Activated T-cell treated with anti-CD3 and anti-CD28 coated beads for 4 hours (primary cell): Measurements from ENCODE around the gene KHK.
A peak's percentile ranks its signal among the peaks of the same experiment; 100 is the strongest.
"Not testable (repeated sequence)": the region's sequence is repeated elsewhere in the genome, so short reads cannot be mapped to it uniquely, and the experiment has no call there.

Experiments used
- DNase-seq: peaks from one replicate; pipeline ENCODE4 v3.0.0-alpha.2; 2020

The KHK gene

DNA sequence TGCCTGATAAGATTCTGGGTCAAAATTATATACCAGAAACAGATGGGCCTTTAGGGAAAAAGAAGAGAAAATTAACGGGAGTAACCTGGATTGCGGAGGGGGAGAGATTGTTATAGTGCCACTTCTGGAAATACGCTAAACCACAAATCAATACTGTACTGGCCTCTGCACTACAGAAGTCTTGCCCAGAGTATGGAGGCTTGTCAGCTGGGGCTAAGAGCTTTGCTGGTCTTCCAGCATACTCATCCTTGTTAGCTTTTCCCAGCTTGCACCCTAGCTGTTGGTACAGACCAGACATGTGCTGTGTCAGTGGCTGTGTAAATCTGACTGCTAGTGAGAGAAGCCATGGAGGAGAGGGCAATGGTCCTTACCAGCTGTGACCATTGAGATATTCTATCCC, 26.2 kb upstream of the KHK start:
- DNase-seq, result no peak

DNA sequence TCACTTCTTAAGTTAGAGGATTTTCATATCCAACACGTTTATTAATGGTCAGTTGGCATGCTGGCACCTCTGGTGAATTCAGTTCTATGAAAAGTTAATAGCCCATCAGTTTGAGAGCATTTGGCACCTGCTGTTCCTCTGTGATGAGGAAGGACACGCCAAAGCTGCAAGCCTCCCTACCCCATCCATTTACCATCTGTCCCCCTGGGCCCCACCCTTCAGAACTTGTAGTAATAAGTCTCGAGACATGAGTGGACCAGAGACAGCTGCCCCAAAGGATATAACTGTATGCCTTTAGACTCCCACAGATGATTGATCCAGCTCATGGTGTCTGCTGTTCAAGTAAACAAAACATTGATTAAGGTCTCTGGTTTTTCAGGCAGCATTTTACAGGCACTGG, 21.4 kb upstream of the KHK start:
- no peak for DNase-seq

- DNase-seq, result no peak
Measured at GRCh38 chr2:27067385-27067784, 19.2 kb upstream of the KHK start.

- no peak for DNase-seq
Measured at GRCh38 chr2:27069436-27069835, 17.1 kb upstream of the KHK start.

DNA sequence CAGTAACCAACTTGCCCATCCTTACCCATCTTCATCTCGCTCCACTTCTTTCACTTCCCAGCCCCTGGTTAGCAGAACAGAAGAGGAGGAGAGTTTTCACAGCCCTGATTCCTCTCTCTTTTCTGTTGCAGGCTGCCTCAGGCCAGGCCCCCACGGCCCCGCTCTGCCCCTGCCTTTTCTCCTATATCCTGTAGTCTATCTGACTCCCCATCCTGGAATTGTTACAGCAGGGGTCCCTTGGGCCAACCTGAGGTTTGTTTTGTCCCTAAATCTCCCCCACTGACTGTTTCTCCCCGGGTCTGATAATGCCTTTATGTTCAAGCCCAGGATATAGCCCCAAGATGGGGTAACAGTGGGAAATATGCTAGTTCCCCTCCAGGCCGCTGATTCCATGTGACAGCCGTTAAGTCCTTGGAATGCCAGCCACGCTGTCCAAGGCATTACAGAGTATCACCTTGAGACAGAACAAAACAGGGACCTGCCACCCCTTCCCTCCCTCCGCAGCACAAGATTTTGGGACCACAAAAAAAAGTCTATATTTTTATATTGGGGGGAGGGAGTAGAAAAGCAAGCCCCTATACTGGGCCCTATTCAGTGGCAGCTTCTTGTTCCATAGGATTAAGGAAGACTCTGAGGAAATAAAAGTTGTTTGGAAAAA, 16.5 kb upstream of the KHK start:
- no peak for DNase-seq

DNA sequence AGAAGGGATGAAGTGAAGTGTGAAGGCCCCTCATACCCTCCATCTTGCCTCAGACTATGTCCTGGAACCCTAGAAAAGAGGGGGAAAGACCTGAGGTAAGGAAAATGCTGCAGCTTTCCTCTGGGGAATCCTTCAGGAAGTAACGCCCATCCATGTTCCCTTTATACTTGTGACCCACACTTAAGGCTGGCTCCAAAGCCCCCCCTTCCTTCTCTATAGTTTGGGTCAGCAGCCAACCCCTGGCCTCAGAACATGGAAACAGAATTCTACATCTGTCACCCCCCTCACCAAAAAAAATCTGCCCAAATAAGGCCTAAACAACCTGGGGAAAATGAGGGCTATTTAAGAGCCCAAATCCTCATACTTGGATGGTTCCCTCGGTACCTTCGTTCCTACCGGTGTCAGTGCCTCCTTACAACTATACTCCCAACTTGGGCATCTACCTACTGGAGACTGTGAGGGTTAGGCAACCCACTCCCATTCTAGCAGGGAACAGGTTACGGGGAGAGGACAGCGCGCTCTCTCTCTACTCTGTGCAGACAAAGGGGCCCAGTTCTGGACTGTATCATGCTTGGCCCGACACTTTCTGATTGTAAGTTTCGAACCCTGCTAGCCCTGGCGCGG, 15.8 kb upstream of the KHK start:
- DNase-seq, result no peak

- peak; percentile 79 for DNase-seq
Measured at GRCh38 chr2:27071277-27071989, 15.1 kb upstream of the KHK start, which contains the start of gene OST4. Gene OST4 (minus strand): TSS chr2:27071654.

- peak; percentile 22 for DNase-seq
Measured at GRCh38 chr2:27071990-27072830, 14.4 kb upstream of the KHK start.

DNA sequence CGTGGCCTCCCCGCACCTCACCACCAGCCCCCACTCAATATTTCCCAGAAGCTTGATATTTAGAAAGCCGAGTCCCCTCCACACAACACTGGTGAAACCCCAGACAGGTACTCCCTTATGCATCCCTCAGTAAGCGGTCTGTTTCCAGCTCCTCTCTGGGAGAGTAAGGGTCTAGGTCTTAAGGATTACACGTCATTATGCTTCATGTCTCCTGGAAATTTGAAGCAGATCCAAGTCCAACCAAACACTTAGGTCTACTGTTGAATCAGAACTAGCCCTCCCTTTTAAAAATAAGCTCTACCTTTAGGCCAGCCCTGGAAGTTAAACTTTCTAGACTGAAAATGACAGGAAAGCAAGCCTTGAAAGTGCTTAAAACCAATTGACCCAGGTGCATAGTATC, 13.7 kb upstream of the KHK start:
- no peak for DNase-seq

DNA sequence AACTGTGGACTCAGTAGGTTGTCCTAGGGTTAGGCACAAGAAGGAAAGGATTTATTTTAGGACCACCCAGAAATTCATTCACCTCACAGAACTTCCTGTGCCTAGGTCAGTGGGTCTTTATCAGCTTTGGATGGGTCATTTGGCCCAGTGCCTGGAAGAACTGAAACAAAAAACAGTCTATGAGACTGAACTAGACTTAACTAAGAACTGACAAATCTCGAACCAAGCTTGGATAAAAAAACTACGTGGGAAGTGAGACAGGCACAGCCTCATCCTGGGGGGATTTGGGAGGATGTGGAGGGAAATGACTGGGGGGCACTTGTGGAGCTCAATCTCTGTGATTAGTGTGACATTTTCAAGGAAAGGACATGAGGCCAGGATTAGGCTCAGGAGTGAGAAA, 12.8 kb upstream of the KHK start:
- no peak for DNase-seq

DNA sequence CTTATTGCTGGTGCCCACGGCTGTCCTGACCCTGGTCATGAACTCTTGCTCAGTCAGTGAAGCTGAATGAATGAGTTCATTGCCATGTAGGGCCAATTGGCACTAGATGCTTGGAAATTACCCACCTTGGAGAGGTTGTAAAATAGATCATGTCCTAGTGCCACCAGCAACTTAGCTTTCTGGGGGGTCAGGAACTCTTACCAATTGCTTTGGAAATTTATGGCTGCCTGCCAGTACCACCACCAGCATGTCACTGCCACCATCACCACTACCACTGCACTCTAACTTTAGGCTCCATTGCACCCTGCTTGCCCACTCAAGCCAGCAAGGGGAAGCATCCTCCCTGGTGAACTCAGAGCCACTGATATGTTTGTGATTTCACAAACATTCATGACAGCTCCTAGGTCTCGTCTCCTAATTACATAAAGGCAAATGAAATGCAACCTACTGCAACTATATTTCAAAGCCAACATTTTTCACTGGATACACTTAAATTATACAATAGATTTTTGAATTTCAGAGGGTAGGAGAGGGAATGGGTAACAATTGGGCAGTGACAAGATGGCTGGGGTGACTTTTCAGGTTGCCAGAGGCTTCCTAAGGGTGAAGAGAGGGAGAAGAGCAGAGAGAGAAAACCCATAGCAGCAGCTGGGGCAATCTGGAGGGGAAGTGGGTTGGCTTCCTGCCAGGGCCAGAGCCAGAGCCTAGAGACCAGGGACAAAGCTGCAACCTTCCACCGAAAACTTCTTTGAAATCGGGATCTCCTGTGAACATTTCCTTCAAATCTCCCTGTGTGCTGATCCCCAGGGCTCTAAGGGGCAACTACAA, 11.6 kb upstream of the KHK start:
- DNase-seq, result peak; percentile 29

GRCh38 chr2:27075566-27075871, 11.1 kb upstream of the KHK start:
- not testable (repeated sequence) for DNase-seq

DNA sequence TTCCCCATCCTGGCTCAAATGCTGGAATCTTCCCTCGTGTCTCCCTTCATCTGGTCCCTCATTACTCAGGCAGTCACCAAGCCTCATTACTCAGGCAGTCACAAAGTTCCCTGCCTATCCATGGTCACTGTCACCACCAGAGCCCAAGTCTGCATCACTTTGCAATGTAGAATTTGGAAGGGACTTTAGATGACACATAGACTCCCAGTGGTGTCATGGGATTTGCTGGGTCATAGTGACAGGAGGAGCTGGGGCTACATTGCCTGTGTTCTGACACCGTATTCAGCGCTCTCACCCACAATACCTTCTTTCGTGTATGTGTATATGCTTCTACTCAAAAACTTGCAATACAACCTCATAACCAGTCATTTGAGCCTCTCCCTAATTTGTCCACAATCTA, 10.2 kb upstream of the KHK start:
- no peak for DNase-seq

- no peak for DNase-seq
Measured at GRCh38 chr2:27077231-27077630, 9.3 kb upstream of the KHK start.

GRCh38 chr2:27078267-27079194, 8.0 kb upstream of the KHK start, which contains the start of gene EMILIN1:
Gene EMILIN1 (plus strand): TSS chr2:27078615. CDS start chr2:27079066, 451 bp downstream.
- no peak for DNase-seq

GRCh38 chr2:27079233-27080139, 7.1 kb upstream of the KHK start:
- DNase-seq, result no peak

DNA sequence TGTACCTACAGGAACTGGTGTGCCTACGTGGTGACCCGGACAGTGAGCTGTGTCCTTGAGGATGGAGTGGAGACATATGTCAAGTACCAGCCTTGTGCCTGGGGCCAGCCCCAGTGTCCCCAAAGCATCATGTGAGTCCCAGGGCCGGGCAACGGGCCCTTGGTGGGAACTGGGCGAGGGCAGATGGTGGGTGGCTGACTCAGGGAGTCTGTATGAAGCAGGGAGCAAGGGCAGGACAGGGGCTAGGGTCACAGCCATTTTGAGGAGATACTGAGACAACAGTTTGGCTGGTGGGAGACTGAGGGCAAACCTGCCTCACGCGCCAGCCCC, 6.5 kb upstream of the KHK start:
- no peak for DNase-seq

GRCh38 chr2:27080603-27080936, 6.0 kb upstream of the KHK start:
- DNase-seq, result no peak

GRCh38 chr2:27081984-27082772, 4.4 kb upstream of the KHK start:
- DNase-seq, result no peak
